HL-60 (cell line): ENCODE data around the gene MLXIP.
"Not testable (repeated sequence)": the region's sequence is repeated elsewhere in the genome, so short reads cannot be mapped to it uniquely, and the experiment has no call there.

ENCODE experiments used
- DNase-seq, 2 experiments: peaks; one replicate each; pipeline ENCODE4 v3.0.0-alpha.2; 2010 to 2020; ENCODE audit warnings: low read depth in 1 of 2, low spot score in 1 of 2
- H3K27ac ChIP-seq: fragments of 250-450 bp; sonication (Bioruptor Pico); replicated peaks from 2 replicates; pipeline ENCODE4 v1.5.1; 2020; ENCODE audit warnings: mild to moderate bottlenecking, moderate library complexity
- H3K27me3 ChIP-seq: fragments of 250-450 bp; sonication (Bioruptor Pico); 2 replicates; pipeline ENCODE4 v1.5.1; 2021; ENCODE audit warnings: mild to moderate bottlenecking, moderate library complexity; ENCODE audit not compliant: insufficient read depth, poor library complexity, severe bottlenecking
- H3K4me3 ChIP-seq: replicated peaks from 2 replicates; pipeline ENCODE4 v1.5.1; 2011; ENCODE audit warnings: mild to moderate bottlenecking, control low read depth, low read length; ENCODE audit not compliant: insufficient read depth
- GABPA ChIP-seq: IDR thresholded peaks from 2 replicates; pipeline ENCODE4 v1.6.1; 2012; ENCODE audit warnings: low read depth
- POLR2AphosphoS5 ChIP-seq: IDR thresholded peaks from 2 replicates; pipeline ENCODE4 v1.6.1; 2012; ENCODE audit warnings: low read depth
- SPI1 ChIP-seq: IDR thresholded peaks from 2 replicates; pipeline ENCODE4 v1.6.1; 2012; ENCODE audit warnings: low read depth, mild to moderate bottlenecking, borderline replicate concordance
- TF ChIP-seq, protein P1 (sequence below): IDR thresholded peaks from one replicate; pipeline ENCODE4 v1.5.1; 2011; ENCODE audit warnings: low read length, control low read depth, inconsistent platforms; ENCODE audit not compliant: insufficient read depth
- TF ChIP-seq, protein P2 (sequence below): IDR thresholded peaks from 2 replicates; pipeline ENCODE4 v1.6.1; 2012; ENCODE audit warnings: low read depth; ENCODE audit not compliant: insufficient replicate concordance

MLXIP gene

DNA sequence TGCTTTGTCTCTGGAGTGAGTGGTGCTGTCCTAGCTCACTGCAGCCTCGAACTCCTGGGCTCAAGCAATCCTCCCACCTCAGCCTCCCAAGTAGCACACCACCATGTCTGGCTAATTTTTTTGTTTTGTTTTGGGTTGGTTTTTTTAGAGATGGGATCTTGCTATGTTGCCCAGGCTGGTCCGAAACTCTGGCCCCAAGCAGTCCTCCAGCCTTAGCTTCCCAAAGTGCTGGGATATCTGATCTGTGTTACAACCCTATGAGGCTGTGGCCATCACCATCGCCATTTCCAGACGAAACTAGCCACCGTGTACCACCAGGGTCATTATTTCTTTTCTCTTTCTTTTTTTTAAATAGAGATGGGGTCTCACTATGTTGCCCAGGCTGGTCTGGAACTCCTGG is 92.8 kb downstream of the MLXIP start:
- TF ChIP-seq, protein P1, sequence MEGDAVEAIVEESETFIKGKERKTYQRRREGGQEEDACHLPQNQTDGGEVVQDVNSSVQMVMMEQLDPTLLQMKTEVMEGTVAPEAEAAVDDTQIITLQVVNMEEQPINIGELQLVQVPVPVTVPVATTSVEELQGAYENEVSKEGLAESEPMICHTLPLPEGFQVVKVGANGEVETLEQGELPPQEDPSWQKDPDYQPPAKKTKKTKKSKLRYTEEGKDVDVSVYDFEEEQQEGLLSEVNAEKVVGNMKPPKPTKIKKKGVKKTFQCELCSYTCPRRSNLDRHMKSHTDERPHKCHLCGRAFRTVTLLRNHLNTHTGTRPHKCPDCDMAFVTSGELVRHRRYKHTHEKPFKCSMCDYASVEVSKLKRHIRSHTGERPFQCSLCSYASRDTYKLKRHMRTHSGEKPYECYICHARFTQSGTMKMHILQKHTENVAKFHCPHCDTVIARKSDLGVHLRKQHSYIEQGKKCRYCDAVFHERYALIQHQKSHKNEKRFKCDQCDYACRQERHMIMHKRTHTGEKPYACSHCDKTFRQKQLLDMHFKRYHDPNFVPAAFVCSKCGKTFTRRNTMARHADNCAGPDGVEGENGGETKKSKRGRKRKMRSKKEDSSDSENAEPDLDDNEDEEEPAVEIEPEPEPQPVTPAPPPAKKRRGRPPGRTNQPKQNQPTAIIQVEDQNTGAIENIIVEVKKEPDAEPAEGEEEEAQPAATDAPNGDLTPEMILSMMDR: no peak
- TF ChIP-seq GABPA: no peak
- Histone ChIP-seq H3K27me3 (no peaks in the 10 kb centered on the region), H3K27ac (no peak overlapping the region)

DNA sequence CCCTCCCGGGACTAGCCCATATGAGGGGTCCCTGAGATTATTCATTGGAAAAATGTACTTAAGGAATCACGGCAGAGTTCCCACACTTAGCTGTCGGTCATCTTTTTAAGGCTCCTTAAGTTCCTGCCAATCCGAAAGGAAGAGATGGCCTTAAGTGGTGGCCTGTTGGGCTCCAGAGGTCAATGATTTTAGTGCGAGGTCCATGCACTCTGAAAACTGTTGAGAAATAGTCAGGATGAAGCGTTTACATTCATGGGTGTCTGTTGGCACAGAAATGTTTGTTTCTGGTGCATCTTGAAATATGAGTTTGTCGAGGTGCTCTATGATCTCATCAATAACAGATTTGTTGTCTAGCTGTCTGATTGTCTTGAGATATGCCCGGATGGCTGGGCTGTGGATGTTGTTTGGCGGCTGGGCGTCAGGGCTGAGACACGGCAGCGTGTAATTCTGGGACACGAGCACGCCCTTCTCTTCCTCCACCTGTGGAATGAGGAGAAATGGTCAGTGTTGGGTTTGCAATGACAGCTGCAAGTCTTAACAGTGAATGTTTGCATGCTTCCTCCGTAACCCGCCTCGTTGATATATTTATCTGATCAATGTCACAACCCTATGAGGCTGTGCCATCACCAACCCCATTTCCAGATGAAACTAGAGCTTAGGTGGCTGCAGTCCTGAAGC is 93.8 kb downstream of the MLXIP start:
- Histone ChIP-seq H3K27me3 (no peaks in the 10 kb centered on the region), H3K4me3 (no peak overlapping the region), H3K27ac (no peak overlapping the region)
- no peak for DNase-seq
- TF ChIP-seq SPI1: no peak
- TF ChIP-seq POLR2AphosphoS5: no peak
- no peak for TF ChIP-seq GABPA
- TF ChIP-seq, protein P2, sequence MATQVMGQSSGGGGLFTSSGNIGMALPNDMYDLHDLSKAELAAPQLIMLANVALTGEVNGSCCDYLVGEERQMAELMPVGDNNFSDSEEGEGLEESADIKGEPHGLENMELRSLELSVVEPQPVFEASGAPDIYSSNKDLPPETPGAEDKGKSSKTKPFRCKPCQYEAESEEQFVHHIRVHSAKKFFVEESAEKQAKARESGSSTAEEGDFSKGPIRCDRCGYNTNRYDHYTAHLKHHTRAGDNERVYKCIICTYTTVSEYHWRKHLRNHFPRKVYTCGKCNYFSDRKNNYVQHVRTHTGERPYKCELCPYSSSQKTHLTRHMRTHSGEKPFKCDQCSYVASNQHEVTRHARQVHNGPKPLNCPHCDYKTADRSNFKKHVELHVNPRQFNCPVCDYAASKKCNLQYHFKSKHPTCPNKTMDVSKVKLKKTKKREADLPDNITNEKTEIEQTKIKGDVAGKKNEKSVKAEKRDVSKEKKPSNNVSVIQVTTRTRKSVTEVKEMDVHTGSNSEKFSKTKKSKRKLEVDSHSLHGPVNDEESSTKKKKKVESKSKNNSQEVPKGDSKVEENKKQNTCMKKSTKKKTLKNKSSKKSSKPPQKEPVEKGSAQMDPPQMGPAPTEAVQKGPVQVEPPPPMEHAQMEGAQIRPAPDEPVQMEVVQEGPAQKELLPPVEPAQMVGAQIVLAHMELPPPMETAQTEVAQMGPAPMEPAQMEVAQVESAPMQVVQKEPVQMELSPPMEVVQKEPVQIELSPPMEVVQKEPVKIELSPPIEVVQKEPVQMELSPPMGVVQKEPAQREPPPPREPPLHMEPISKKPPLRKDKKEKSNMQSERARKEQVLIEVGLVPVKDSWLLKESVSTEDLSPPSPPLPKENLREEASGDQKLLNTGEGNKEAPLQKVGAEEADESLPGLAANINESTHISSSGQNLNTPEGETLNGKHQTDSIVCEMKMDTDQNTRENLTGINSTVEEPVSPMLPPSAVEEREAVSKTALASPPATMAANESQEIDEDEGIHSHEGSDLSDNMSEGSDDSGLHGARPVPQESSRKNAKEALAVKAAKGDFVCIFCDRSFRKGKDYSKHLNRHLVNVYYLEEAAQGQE: no peak
- TF ChIP-seq, protein P1: no peak

More for the DNA sequence above, 92.8 kb downstream of the MLXIP start:
- DNase-seq: no peak
- H3K4me3 ChIP-seq: no peak overlapping the region

DNA sequence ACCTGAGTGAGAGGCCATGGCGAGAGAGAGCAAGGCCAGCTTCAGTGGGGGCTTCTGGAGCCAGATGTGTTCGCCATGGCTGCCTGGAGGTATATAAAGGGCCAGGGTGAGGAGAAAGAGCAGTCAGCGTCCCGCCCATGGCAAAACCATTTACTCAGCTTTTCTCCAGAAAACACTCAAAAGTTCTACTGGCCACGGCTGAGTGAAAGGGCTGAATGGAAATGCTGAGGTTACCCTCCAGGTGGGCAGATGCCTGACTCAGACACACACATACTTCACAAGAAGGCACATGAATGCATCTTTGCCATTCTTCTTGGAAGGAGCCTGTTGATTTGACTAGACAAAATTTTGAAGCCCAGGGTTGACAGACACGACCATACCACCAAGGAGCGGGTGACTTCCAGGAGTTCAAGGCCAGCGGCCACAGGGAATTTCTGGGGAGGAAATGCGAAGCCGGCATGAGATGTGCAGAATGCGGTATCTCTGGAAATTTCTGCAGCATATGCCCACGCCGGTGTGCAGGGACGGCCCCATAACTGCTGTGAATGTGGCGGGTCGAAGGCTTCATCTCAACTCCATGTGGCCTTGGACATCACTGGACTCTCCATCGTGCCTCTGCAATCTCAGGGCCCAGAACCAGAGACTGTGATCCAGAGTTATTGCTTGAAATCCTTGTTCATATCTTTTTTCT is 95.7 kb downstream of the MLXIP start, which contains the start of gene IL31:
Gene IL31 (minus strand): TSS at position 67 of the 691 bp plus-strand sequence. CDS start 49 bp downstream, at position 18.
- Histone ChIP-seq H3K27ac (no peak within 1 kb of the TSS), H3K27me3 (no peaks in the 10 kb centered on the region), H3K4me3 (no peak within 1 kb of the TSS)
- no peak for DNase-seq
- TF ChIP-seq SPI1: no peak

DNA sequence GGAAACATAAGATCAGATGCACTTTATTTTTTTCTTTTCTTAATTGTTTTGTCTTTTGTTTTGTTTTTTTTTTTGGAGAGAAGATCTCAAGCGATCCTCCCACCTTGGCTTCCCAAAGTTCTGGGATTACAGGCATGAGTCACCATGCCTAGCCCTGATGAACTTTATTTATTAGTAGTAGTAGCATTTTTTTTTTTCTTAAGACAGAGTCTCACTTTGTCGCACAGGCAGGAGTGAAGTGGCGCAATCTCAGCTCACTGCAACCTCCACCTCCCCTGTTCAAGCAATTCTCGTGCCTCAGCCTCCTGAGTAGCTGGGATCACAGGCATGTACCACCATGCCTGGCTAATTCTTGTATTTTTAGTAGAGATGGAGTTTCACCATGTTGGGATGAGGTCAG is 97.9 kb downstream of the MLXIP start:
- H3K27ac ChIP-seq, H3K4me3 ChIP-seq, H3K27me3 ChIP-seq, DNase-seq: not testable (repeated sequence)

DNA sequence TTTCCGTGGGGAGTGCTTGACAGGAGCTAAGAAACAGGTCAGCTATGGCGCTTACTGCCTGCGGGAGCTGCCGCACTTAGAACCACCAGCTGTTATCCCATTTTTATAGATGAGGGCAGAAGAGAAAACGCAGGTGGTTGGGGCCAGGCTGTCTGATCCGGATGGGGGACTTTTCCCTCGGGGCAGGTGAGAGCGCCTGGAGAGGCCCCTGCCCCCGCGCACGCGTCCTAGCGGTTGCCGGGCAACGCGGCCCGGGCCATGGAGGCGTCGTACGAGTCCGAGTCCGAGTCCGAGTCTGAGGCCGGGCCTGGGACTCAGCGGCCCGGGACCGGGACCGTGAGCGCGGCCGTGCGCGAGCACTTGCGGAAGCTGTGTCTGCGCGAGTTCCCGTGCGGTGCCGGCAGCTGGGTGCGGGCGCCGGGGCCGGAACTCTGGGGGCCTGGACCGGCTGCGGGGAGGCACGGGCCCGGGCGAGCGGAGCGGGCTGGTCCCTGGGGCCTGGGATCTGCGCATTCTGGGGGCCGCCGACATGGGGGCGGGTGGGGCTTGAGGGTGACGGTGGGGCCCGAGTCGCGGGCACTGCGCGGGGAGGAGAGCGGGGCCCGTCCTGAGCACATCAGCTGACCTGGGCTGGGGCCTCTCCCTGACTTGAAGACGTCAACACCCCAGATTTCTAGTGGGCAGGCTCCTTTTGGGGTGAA is 104.5 kb downstream of the MLXIP start, which contains the start of gene LRRC43:
Gene LRRC43 (plus strand): TSS at position 237 of the 701 bp plus-strand sequence. CDS start 22 bp downstream, at position 259.
- no peaks in the 10 kb centered on the region for H3K27me3 ChIP-seq
- H3K4me3 ChIP-seq: peak within 1 kb of the TSS; percentile 66
- TF ChIP-seq, protein P1: no peak
- TF ChIP-seq GABPA: no peak
- no peak for TF ChIP-seq SPI1
- TF ChIP-seq, protein P2: no peak
- no peak for TF ChIP-seq POLR2AphosphoS5
- DNase-seq: peak; percentile 32 to 50
- H3K27ac ChIP-seq: no peak within 1 kb of the TSS
